Natural killer cell (primary cell): ENCODE results near the gene CLCN2. TPM values are rescaled to one million over a fixed set of nuclear protein-coding genes. Genes with fewer than 3 reads are reported as not detected.

Experiments
- ATAC-seq, 3 donors: fragments of 150-1000 bp in 2 of 3; fragments of 200-7000 bp in 1 of 3; cut with Tn5 transposase; 1 replicate in 1 of 3; 2 replicates in 2 of 3; pipeline ENCODE4 v1.10.0; 2021; ENCODE audit warnings: mild to moderate bottlenecking in 2 of 3, moderate library complexity in 2 of 3
- DNase-seq, 2 donors: peaks; one replicate each; pipeline versions ENCODE4 v3.0.0 to v3.0.0-alpha.2; 2013 to 2021; ENCODE audit warnings: mixed read lengths in 1 of 2
- H3K27ac ChIP-seq: one replicate; pipeline ENCODE4 v1.5.1; 2013; ENCODE audit warnings: mild to moderate bottlenecking, low read length
- H3K27me3 ChIP-seq: one replicate; pipeline ENCODE4 v1.6.1; 2013; ENCODE audit warnings: low read length; ENCODE audit not compliant: control insufficient read depth, insufficient read depth
- H3K36me3 ChIP-seq: one replicate; pipeline ENCODE4 v1.6.1; 2013; ENCODE audit warnings: low read length; ENCODE audit not compliant: control insufficient read depth, insufficient read depth
- H3K4me1 ChIP-seq: one replicate; pipeline ENCODE4 v1.6.1; 2013; ENCODE audit warnings: low read length; ENCODE audit not compliant: control insufficient read depth, insufficient read depth
- H3K4me3 ChIP-seq: one replicate; pipeline ENCODE4 v1.5.1; 2013; ENCODE audit warnings: low read length
- H3K9me3 ChIP-seq: one replicate; pipeline ENCODE4 v1.6.1; 2013; ENCODE audit warnings: low read length; ENCODE audit not compliant: control insufficient read depth, insufficient read depth
- H3K27ac Mint-ChIP-seq, 2 donors: one replicate each; pipeline ENCODE4 v1.8.0; 2022; ENCODE audit warnings: mild to moderate bottlenecking in 2 of 2, mixed read lengths in 2 of 2, moderate library complexity in 1 of 2
- H3K27me3 Mint-ChIP-seq, 2 donors: one replicate each; pipeline ENCODE4 v1.8.0; 2022; ENCODE audit warnings: low read depth in 2 of 2, mixed read lengths in 2 of 2
- H3K36me3 Mint-ChIP-seq: one replicate; pipeline ENCODE4 v1.8.0; 2022; ENCODE audit warnings: mixed read lengths
- H3K4me1 Mint-ChIP-seq, 2 donors: one replicate each; pipeline ENCODE4 v1.8.0; 2022; ENCODE audit warnings: mixed read lengths in 2 of 2
- H3K4me3 Mint-ChIP-seq: one replicate; pipeline ENCODE4 v1.8.0; 2022; ENCODE audit warnings: mild to moderate bottlenecking, moderate library complexity, mixed read lengths
- H3K9me3 Mint-ChIP-seq, 2 donors: one replicate each; pipeline ENCODE4 v1.8.0; 2022; ENCODE audit warnings: mixed read lengths in 2 of 2
- WGBS: methylation state at CpG from one replicate; pipeline ENCODE4 v1.1.7; 2013; ENCODE audit warnings: missing lambda C conversion rate; ENCODE audit not compliant: insufficient coverage; 5-methylcytosine and 5-hydroxymethylcytosine counted together
- intact Hi-C: fragments of 100-400 bp; cut with micrococcal nuclease; formaldehyde crosslinking; loops from one replicate; pipeline ENCODE4 v1.14.2; 2022
- total RNA-seq, 4 donors: library from RNA; stranded (reverse); fragments of 120-200 nt in 1 of 4; gene quantifications; one replicate each; pipeline versions ENCODE4 v1.2.3 to v1.2.4, GENCODE V29; 2013 to 2022
- TF ChIP-seq, protein P1 (sequence below): fragments of 200-600 bp; IDR thresholded peaks from one replicate; pipeline ENCODE4 v1.8.0; 2022; ENCODE audit warnings: antibody characterized with exemption

CLCN2 gene
- total RNA-seq, 3 donors from 2014 or later (not counting 1 experiment from before 2014, with no cell fraction given): 7.8 to 8.2 (median 8.1) TPM

DNA sequence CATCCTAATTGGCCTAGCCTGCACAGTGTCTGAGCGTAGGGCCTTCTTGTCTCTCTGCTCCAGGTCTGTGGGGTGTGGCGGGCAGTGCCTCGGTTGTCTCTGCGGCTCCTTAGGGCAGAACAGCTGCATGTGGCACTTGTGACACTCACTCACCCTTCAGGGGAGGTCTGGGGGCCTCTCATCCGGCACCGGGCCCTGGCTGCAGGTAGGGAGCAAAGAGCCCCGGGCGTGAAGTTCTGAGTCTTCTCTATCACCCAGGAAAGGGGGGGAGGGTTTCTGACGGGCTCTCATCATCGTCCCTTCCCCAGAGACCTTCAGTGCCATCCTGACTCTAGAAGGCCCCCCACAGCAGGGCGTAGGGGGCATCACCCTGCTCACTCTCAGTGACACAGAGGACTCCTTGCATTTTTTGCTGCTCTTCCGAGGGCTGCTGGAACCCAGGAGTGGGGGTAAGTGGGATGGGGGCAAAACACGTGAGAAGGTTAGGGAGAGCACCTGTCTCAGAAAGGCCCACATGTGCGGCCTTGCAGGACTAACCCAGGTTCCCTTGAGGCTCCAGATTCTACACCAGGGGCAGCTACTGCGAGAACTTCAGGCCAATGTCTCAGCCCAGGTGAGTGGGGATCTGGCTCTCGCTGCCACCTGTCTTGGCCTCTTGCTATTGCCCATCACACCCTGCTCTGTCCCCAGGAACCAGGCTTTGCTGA, 21.1 kb upstream of the CLCN2 start:
- H3K4me1 Mint-ChIP-seq: peaks cover 0 to 20% of the 10 kb centered on the region in 2 donors
- no peaks in the 10 kb centered on the region for H3K9me3 ChIP-seq
- no peak overlapping the region for H3K27ac ChIP-seq
- intact Hi-C loops: no loop called here
- H3K4me1 ChIP-seq: peaks cover 14% of the 10 kb centered on the region
- TF ChIP-seq, protein P1, sequence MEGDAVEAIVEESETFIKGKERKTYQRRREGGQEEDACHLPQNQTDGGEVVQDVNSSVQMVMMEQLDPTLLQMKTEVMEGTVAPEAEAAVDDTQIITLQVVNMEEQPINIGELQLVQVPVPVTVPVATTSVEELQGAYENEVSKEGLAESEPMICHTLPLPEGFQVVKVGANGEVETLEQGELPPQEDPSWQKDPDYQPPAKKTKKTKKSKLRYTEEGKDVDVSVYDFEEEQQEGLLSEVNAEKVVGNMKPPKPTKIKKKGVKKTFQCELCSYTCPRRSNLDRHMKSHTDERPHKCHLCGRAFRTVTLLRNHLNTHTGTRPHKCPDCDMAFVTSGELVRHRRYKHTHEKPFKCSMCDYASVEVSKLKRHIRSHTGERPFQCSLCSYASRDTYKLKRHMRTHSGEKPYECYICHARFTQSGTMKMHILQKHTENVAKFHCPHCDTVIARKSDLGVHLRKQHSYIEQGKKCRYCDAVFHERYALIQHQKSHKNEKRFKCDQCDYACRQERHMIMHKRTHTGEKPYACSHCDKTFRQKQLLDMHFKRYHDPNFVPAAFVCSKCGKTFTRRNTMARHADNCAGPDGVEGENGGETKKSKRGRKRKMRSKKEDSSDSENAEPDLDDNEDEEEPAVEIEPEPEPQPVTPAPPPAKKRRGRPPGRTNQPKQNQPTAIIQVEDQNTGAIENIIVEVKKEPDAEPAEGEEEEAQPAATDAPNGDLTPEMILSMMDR: no peak
- H3K9me3 Mint-ChIP-seq: no peaks in the 10 kb centered on the region
- 89% methylated on average over 10 of the region's 16 CpGs for WGBS
- no peak overlapping the region for H3K4me3 ChIP-seq
- H3K36me3 ChIP-seq: no peaks in the 10 kb centered on the region
- DNase-seq: no peak
- peaks cover 20 to 58% of the 10 kb centered on the region in 2 donors for H3K27me3 Mint-ChIP-seq
- H3K27me3 ChIP-seq: peaks cover 23% of the 10 kb centered on the region
- no peak for ATAC-seq
- no peak overlapping the region for H3K4me3 Mint-ChIP-seq
- no peaks in the 10 kb centered on the region for H3K36me3 Mint-ChIP-seq
- no peak overlapping the region for H3K27ac Mint-ChIP-seq

DNA sequence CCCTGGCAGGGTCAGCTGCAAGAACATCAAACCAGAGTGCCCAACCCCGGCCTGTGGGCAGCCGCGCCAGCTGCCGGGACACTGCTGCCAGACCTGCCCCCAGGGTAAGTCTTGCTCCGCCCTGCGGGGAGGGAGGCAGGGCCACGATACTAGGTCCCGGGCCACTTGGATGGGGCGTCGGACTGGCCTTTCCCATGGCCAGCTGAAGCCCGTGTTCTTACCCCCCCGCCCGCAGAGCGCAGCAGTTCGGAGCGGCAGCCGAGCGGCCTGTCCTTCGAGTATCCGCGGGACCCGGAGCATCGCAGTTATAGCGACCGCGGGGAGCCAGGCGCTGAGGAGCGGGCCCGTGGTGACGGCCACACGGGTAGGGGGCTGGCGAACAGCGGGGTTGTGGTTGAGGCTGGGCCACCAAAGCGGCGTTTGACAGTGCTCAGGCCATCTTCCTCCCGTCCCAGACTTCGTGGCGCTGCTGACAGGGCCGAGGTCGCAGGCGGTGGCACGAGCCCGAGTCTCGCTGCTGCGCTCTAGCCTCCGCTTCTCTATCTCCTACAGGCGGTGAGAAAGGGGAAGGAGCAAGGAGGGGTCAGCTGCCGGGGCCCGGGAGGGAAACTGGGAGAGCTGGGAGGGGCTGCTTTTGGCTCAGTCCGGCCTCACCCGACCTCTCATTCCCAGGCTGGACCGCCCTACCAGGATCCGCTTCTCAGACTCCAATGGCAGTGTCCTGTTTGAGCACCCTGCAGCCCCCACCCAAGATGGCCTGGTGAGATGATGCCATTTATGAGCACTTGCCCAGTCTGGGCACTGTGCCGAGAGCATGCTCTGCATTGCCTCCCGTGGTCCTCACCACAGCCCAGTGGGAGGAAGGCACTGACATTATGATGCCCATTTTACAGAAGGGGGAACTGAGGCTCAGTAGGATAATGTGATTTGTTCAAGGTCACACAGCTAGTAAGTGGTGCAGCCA, 20.1 kb upstream of the CLCN2 start:
- peak overlapping the region; percentile 71 for H3K4me3 Mint-ChIP-seq
- Histone ChIP-seq H3K36me3 (no peaks in the 10 kb centered on the region), H3K27me3 (peaks cover 23% of the 10 kb centered on the region), H3K4me1 (peaks cover 14% of the 10 kb centered on the region), H3K4me3 (no peak overlapping the region), H3K9me3 (no peaks in the 10 kb centered on the region), H3K27ac (no peak overlapping the region)
- peak in 2 of 3 donors; percentile 24 for ATAC-seq
- peaks cover 0 to 20% of the 10 kb centered on the region in 2 donors for H3K4me1 Mint-ChIP-seq
- no peaks in the 10 kb centered on the region for H3K36me3 Mint-ChIP-seq
- intact Hi-C loops: no loop called here
- whole genome bisulfite sequencing: 6% methylated on average over 55 of the region's 55 CpGs
- H3K27me3 Mint-ChIP-seq: peaks cover 29 to 62% of the 10 kb centered on the region in 2 donors
- no peak overlapping the region for H3K27ac Mint-ChIP-seq
- TF ChIP-seq, protein P1: no peak
- H3K9me3 Mint-ChIP-seq: no peaks in the 10 kb centered on the region
- DNase-seq: peak in 1 of 2 donors; percentile 22

DNA sequence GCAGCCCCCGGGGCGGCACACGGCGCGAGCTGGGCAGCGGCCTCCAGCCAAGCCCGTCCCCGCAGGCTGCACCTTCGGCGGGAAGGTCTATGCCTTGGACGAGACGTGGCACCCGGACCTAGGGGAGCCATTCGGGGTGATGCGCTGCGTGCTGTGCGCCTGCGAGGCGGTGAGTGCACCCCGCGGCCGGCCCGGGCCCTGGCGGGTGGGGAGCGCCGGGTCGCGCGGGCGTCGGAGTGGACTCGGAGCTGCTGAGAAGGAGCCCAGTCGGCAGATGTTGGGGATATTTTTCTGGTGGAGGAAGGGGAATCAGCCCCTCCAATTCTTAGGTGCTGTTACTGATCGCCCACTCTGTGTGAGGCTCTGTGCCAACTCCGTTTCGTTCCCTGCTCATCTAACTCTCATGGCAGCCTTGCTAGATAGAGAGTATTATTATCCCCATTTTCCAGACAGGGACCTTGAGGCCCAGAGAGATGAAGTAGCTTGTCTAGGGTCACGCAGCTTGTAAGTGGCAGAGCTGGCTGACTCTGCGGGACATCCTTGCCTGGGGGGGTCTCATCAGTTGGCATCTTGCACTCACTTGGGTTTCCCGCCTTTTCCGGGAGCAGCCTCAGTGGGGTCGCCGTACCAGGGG, 19.3 kb upstream of the CLCN2 start:
- Mint-ChIP-seq H3K4me1 (peaks cover 0 to 20% of the 10 kb centered on the region in 2 donors), H3K27ac (no peak overlapping the region), H3K4me3 (peak overlapping the region; percentile 71), H3K36me3 (no peaks in the 10 kb centered on the region), H3K27me3 (peaks cover 37 to 68% of the 10 kb centered on the region in 2 donors), H3K9me3 (no peaks in the 10 kb centered on the region)
- peaks cover 23% of the 10 kb centered on the region for H3K27me3 ChIP-seq
- TF ChIP-seq, protein P1: no peak
- H3K27ac ChIP-seq: no peak overlapping the region
- peak in 2 of 3 donors; percentile 60 to 71 for ATAC-seq
- H3K9me3 ChIP-seq: no peaks in the 10 kb centered on the region
- no peaks in the 10 kb centered on the region for H3K36me3 ChIP-seq
- H3K4me1 ChIP-seq: peaks cover 14% of the 10 kb centered on the region
- WGBS: 4% methylated on average over 40 of the region's 42 CpGs
- intact Hi-C loops: no loop called here
- peak in 1 of 2 donors; percentile 41 for DNase-seq
- no peak overlapping the region for H3K4me3 ChIP-seq
